Measurements from ENCODE around the gene UQCRH. TPM values are rescaled to one million over a fixed set of nuclear protein-coding genes. Genes with fewer than 3 reads are reported as not detected.

UQCRH gene
- total and polyA plus RNA-seq, 2 of the 13 experiments (the other 11 are each of a cell fraction or from before 2014, with no cell fraction given), result 548 to 556 TPM

- TF ChIP-seq USF2 (IDR thresholded peaks at IDR 0.05; ENCODE audit: low read depth, low read length) (no peak), USF2 (CRISPR knock-in tag; IDR thresholded peaks at IDR 0.05; ENCODE audit: borderline replicate concordance) (0 out of 2 replicates have a peak, but pooled peaks have one; percentile 13), ZNF768 (CRISPR knock-in tag; IDR thresholded peaks at IDR 0.05) (peak; percentile 84), ZNF576 (CRISPR knock-in tag; IDR thresholded peaks at IDR 0.05) (no peak), PAF1 (CRISPR knock-in tag; IDR thresholded peaks at IDR 0.05) (no peak), ZNF337 (CRISPR knock-in tag; IDR thresholded peaks at IDR 0.05; ENCODE audit: borderline replicate concordance, low read depth) (no peak), SMARCC2 (IDR thresholded peaks at IDR 0.05) (no peak), IRX3 (CRISPR knock-in tag; IDR thresholded peaks at IDR 0.05; ENCODE audit: borderline replicate concordance, low read depth) (no peak), ZNF564 (CRISPR knock-in tag; IDR thresholded peaks at IDR 0.05) (0 out of 2 replicates have a peak, but pooled peaks have one; percentile 26), ZNF674 (CRISPR knock-in tag; IDR thresholded peaks at IDR 0.05; ENCODE audit: low read depth) (no peak), HNF1B (CRISPR knock-in tag; IDR thresholded peaks at IDR 0.05) (peak; percentile 72; the same call in 1 of the 2 replicates), GATAD2A (CRISPR knock-in tag; IDR thresholded peaks at IDR 0.05) (peak; percentile 81), ZMYM4 (CRISPR knock-in tag; IDR thresholded peaks at IDR 0.05) (peak; percentile 83), SAP130 (CRISPR knock-in tag; IDR thresholded peaks at IDR 0.05; ENCODE audit: low read depth) (peak; percentile 87), PBX3 (CRISPR knock-in tag; IDR thresholded peaks at IDR 0.05; ENCODE audit: borderline replicate concordance) (peak; percentile 77; the same call in 1 of the 2 replicates), ZNF121 (CRISPR knock-in tag; IDR thresholded peaks at IDR 0.05) (no peak), NFIB (CRISPR knock-in tag; IDR thresholded peaks at IDR 0.05; ENCODE audit: borderline replicate concordance) (no peak), MAFG (CRISPR knock-in tag; IDR thresholded peaks at IDR 0.05) (no peak), ZNF101 (CRISPR knock-in tag; IDR thresholded peaks at IDR 0.05; ENCODE audit: borderline replicate concordance, low read depth) (no peak), ZFP41 (CRISPR knock-in tag; IDR thresholded peaks at IDR 0.05; ENCODE audit: borderline replicate concordance) (no peak), ZNF639 (CRISPR knock-in tag; conservative IDR thresholded peaks at IDR 0.05) (peak; percentile 79), KMT2B (CRISPR knock-in tag; IDR thresholded peaks at IDR 0.05) (peak; percentile 80), KLF15 (CRISPR knock-in tag; IDR thresholded peaks at IDR 0.05; ENCODE audit: borderline replicate concordance) (no peak), HDAC2 (CRISPR knock-in tag; IDR thresholded peaks at IDR 0.05) (peak; percentile 78)
Measured at GRCh38 chr1:46340404-46341221, 37.1 kb downstream of the UQCRH start, which contains the start of gene NSUN4 (continued).

Data from HepG2 (cell line).